Common myeloid progenitor, CD34-positive (primary cell): ENCODE measurements around the gene TMEM201.

Source experiments
- CTCF ChIA-PET: fragments of 350-600 bp; sonication (Branson Sonifier 250); formaldehyde crosslinking; loops from one replicate; lab custom pipeline; 2021; ENCODE audit warnings: antibody characterized with exemption; lab: Charles Lee
- POLR2A ChIA-PET: fragments of 350-600 bp; sonication (Branson Sonifier 250); formaldehyde crosslinking; loops from one replicate; lab custom pipeline; 2021; ENCODE audit warnings: antibody characterized with exemption; lab: Charles Lee
- DNase-seq, 3 donors: peaks; one replicate each; pipeline versions ENCODE4 v3.0.0 to v3.0.0-alpha.2; 2013
- H3K27ac ChIP-seq, 2 experiments: 1 replicate in 1 of 2; 2 replicates in 1 of 2; pipeline ENCODE4 v1.7.0; 2013; ENCODE audit warnings: inconsistent platforms in 2 of 2, low read length in 2 of 2, mild to moderate bottlenecking in 2 of 2, low read depth in 1 of 2, moderate library complexity in 1 of 2; ENCODE audit not compliant: severe bottlenecking in 2 of 2, insufficient read depth in 1 of 2, poor library complexity in 1 of 2
- H3K27me3 ChIP-seq, 5 experiments: replicated peaks in 2 of 5; 1 replicate in 3 of 5; 2 replicates in 2 of 5; pipeline versions ENCODE4 v1.6.1 to v1.7.0; 2013; ENCODE audit warnings: low read length in 4 of 5, mild to moderate bottlenecking in 2 of 5, moderate library complexity in 2 of 5, inconsistent platforms in 1 of 5; ENCODE audit not compliant: insufficient read depth in 5 of 5, control insufficient read depth in 4 of 5
- H3K36me3 ChIP-seq, 4 experiments: 1 replicate in 2 of 4; 2 replicates in 2 of 4; pipeline versions ENCODE4 v1.6.1 to v1.7.0; 2013; ENCODE audit warnings: low read length in 3 of 4, control low read depth in 1 of 4, mild to moderate bottlenecking in 1 of 4; ENCODE audit not compliant: control insufficient read depth in 4 of 4, insufficient read depth in 4 of 4
- H3K4me1 ChIP-seq, 4 experiments: 1 replicate in 3 of 4; 2 replicates in 1 of 4; pipeline versions ENCODE4 v1.6.1 to v1.7.1; 2013; ENCODE audit warnings: low read length in 3 of 4, mild to moderate bottlenecking in 3 of 4, control low read depth in 1 of 4, inconsistent platforms in 1 of 4, moderate library complexity in 1 of 4; ENCODE audit not compliant: control insufficient read depth in 4 of 4, insufficient read depth in 4 of 4; ENCODE audit errors: control extremely low read depth in 1 of 4
- H3K4me3 ChIP-seq, 7 experiments: 1 replicate in 4 of 7; 2 replicates in 3 of 7; pipeline versions ENCODE4 v1.5.1 to v1.7.0; 2013; ENCODE audit warnings: mild to moderate bottlenecking in 7 of 7, low read length in 6 of 7, moderate library complexity in 6 of 7, inconsistent platforms in 2 of 7, low read depth in 2 of 7, control low read depth in 1 of 7; ENCODE audit not compliant: insufficient read depth in 4 of 7, control insufficient read depth in 1 of 7; ENCODE audit errors: extremely low read depth in 1 of 7
- H3K9me3 ChIP-seq, 5 experiments: 1 replicate in 4 of 5; 2 replicates in 1 of 5; pipeline versions ENCODE4 v1.6.1 to v1.7.1; 2013; ENCODE audit warnings: low read length in 4 of 5, mild to moderate bottlenecking in 2 of 5, inconsistent platforms in 1 of 5, low read depth in 1 of 5, moderate library complexity in 1 of 5; ENCODE audit not compliant: control insufficient read depth in 4 of 5, insufficient read depth in 2 of 5; ENCODE audit errors: control extremely low read depth in 1 of 5
- WGBS: methylation state at CpG from one replicate; pipeline ENCODE4 v1.1.5; 2013; ENCODE audit not compliant: insufficient coverage; 5-methylcytosine and 5-hydroxymethylcytosine counted together

TMEM201 gene

GRCh38 chr1:9603307-9603706 lies 14.6 kb downstream of the TMEM201 start:
- no peak overlapping the region for H3K4me3 ChIP-seq
- WGBS, result 95% methylated on average over 10 of the region's 14 CpGs
- POLR2A ChIA-PET, result no interaction called here
- no peaks in the 10 kb centered on the region for H3K9me3 ChIP-seq
- DNase-seq, result no peak
- peaks cover 9 to 82% (median 56%) of the 10 kb centered on the region in 4 experiments for H3K36me3 ChIP-seq
- H3K27me3 ChIP-seq, result no peaks in the 10 kb centered on the region
- H3K27ac ChIP-seq, result no peak overlapping the region
- H3K4me1 ChIP-seq, result no peaks in the 10 kb centered on the region
- CTCF ChIA-PET, result no interaction called here

- Histone ChIP-seq H3K4me1 (no peaks in the 10 kb centered on the region), H3K9me3 (no peaks in the 10 kb centered on the region), H3K27ac (no peak overlapping the region), H3K4me3 (no peak overlapping the region), H3K36me3 (peaks cover 9 to 87% (median 59%) of the 10 kb centered on the region in 4 experiments), H3K27me3 (no peaks in the 10 kb centered on the region)
- 96% methylated on average over 34 of the region's 42 CpGs for WGBS
- ChIA-PET POLR2A (interaction anchor here (0.6 kb wide), 1 partner anchor 559 kb away, joined by 3 read pairs; no protein-coding TSS in a partner anchor), CTCF (no interaction called here)
- no peak for DNase-seq
These were observed 15.3 kb downstream of the TMEM201 start for GRCh38 chr1:9603766-9604753.

GRCh38 chr1:9604836-9605235 lies 16.1 kb downstream of the TMEM201 start:
- no peaks in the 10 kb centered on the region for H3K9me3 ChIP-seq
- no peak for DNase-seq
- no peaks in the 10 kb centered on the region for H3K4me1 ChIP-seq
- peaks cover 9 to 95% (median 63%) of the 10 kb centered on the region in 4 experiments for H3K36me3 ChIP-seq
- no peak overlapping the region for H3K4me3 ChIP-seq
- CTCF ChIA-PET, result no interaction called here
- POLR2A ChIA-PET, result interaction anchor here (0.6 kb wide), 1 partner anchor 558 kb away, joined by 3 read pairs; no protein-coding TSS in a partner anchor
- H3K27me3 ChIP-seq, result no peaks in the 10 kb centered on the region
- no peak overlapping the region for H3K27ac ChIP-seq
- WGBS, result 100% methylated on average over 13 of the region's 15 CpGs

- H3K27me3 ChIP-seq, result no peaks in the 10 kb centered on the region
- 99% methylated on average over 13 of the region's 14 CpGs for WGBS
- no peak overlapping the region for H3K27ac ChIP-seq
- POLR2A ChIA-PET, result no interaction called here
- no peaks in the 10 kb centered on the region for H3K9me3 ChIP-seq
- CTCF ChIA-PET, result interaction anchor here (1.0 to 2.9 kb wide), 3 partner anchors 10 to 18 kb away, joined by 3 to 14 read pairs (median 3); partner anchors contain the start of gene TMEM201
- H3K4me1 ChIP-seq, result no peaks in the 10 kb centered on the region
- H3K4me3 ChIP-seq, result no peak overlapping the region
- no peak for DNase-seq
- peaks cover 9 to 98% (median 65%) of the 10 kb centered on the region in 4 experiments for H3K36me3 ChIP-seq
These were observed 17.3 kb downstream of the TMEM201 start for GRCh38 chr1:9605946-9606455.

DNA sequence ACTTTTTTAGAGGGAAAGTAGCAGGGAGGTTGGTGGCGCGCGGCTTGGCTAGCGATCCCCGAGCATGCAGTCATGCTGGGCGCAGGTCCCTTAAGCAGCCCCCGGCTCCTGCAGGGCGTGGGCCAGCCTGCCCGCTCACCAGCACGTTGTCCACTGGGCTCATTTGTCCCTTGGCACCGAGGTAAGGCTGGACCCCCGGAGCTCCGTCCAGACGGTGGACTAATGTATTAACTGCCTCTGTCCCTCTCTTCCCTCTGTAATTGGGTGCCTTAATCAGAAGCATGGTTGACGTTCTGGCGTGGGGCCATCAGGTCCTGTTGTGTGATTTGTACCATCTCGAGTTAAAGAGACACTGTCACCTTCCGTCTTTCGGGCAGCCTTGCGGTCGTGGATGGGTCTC lies 17.7 kb downstream of the TMEM201 start:
- Histone ChIP-seq H3K9me3 (no peaks in the 10 kb centered on the region), H3K27me3 (no peaks in the 10 kb centered on the region), H3K27ac (no peak overlapping the region), H3K36me3 (peaks cover 5 to 96% (median 63%) of the 10 kb centered on the region in 4 experiments), H3K4me1 (no peaks in the 10 kb centered on the region), H3K4me3 (no peak overlapping the region)
- DNase-seq, result no peak
- POLR2A ChIA-PET, result no interaction called here
- CTCF ChIA-PET, result interaction anchor here (1.0 to 2.9 kb wide), 3 partner anchors 9 to 18 kb away, joined by 3 to 14 read pairs (median 3); partner anchors contain the start of gene TMEM201
- WGBS, result 98% methylated on average over 19 of the region's 21 CpGs

- ChIA-PET POLR2A (no interaction called here), CTCF (interaction anchor here (2.9 kb wide), 1 partner anchor 9 kb away, joined by 14 read pairs; no protein-coding TSS in a partner anchor)
- no peaks in the 10 kb centered on the region for H3K4me1 ChIP-seq
- H3K9me3 ChIP-seq, result no peaks in the 10 kb centered on the region
- no peaks in the 10 kb centered on the region for H3K27me3 ChIP-seq
- WGBS, result 95% methylated on average over 10 of the region's 10 CpGs
- H3K4me3 ChIP-seq, result no peak overlapping the region
- peaks cover 5 to 96% (median 61%) of the 10 kb centered on the region in 4 experiments for H3K36me3 ChIP-seq
- no peak for DNase-seq
- H3K27ac ChIP-seq, result no peak overlapping the region
These were observed 18.2 kb downstream of the TMEM201 start for GRCh38 chr1:9606948-9607347.
